ENCODE results near the gene NAALADL2.
"Not testable (repeated sequence)": the region's sequence is repeated elsewhere in the genome, so short reads cannot be mapped to it uniquely, and the experiment has no call there.

Gene NAALADL2

DNA sequence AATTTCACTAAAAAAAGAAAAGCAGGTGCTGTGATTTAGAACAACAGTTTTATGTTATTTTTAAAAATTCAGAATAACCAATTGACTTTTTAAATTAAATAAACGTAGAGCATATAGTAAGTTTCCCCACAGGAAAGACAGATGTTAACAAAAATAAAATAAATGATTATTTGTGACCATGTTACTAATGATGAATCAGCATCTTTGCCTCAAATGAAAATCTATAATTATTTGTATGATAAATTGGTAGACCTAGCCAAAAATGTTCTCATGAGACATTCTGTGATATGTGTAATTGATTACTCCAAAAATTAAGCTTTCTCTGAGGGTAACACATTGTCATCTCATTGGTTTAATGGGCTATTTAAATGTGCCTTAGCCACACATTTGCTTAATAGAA is 948.0 kb downstream of the NAALADL2 start:
- intact Hi-C loops (cut with DNase I; ENCODE audit: low total_unique reads): no loop called here
- Histone ChIP-seq H3K9me3 (no peaks in the 10 kb centered on the region), H3K27ac (no peak overlapping the region), H3K36me3 (no peaks in the 10 kb centered on the region), H3K27me3 (no peaks in the 10 kb centered on the region), H3K4me3 (no peak overlapping the region), H3K4me1 (no peaks in the 10 kb centered on the region)
- DNase-seq: no peak
- TF ChIP-seq, protein P1, sequence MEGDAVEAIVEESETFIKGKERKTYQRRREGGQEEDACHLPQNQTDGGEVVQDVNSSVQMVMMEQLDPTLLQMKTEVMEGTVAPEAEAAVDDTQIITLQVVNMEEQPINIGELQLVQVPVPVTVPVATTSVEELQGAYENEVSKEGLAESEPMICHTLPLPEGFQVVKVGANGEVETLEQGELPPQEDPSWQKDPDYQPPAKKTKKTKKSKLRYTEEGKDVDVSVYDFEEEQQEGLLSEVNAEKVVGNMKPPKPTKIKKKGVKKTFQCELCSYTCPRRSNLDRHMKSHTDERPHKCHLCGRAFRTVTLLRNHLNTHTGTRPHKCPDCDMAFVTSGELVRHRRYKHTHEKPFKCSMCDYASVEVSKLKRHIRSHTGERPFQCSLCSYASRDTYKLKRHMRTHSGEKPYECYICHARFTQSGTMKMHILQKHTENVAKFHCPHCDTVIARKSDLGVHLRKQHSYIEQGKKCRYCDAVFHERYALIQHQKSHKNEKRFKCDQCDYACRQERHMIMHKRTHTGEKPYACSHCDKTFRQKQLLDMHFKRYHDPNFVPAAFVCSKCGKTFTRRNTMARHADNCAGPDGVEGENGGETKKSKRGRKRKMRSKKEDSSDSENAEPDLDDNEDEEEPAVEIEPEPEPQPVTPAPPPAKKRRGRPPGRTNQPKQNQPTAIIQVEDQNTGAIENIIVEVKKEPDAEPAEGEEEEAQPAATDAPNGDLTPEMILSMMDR (IDR thresholded peaks at IDR 0.05): no peak

DNA sequence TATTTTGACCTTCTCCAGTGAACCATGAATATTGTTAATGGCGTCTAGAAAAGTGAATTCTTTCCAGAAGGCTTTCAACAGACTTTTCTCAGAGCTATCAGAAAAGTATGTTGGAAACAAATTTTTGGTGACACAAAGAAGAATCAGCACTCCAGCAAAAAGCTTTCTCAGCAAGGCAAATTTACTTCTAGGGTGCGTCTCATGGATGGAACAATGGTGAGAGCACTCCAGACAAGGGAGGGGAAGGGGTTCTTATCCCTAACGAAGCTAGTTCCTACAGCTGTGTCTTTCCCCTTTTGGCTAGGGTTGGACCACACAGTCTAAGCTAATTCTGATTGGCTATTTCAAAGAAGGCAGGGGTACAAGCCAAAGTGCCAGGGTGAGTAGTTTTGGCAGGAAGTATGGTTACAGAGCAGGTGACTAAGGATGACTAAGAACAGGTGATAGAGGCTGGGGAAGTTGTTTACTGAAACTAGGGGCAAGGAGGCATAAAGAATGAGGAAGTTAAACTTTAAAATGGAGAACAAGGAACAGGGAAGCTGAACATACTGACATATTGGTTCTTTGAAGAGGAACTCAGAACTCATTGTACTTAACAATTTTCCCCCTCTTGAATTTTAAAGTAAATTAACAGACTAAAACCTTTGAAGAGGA is 959.8 kb downstream of the NAALADL2 start:
- no peak for DNase-seq
- Histone ChIP-seq H3K27ac (no peak overlapping the region), H3K27me3 (no peaks in the 10 kb centered on the region), H3K4me3 (no peak overlapping the region), H3K36me3 (no peaks in the 10 kb centered on the region), H3K4me1 (no peaks in the 10 kb centered on the region), H3K9me3 (peaks cover 0 to 38% (median 28%) of the 10 kb centered on the region in 3 donors)
- TF ChIP-seq, protein P1 (IDR thresholded peaks at IDR 0.05): no peak
- intact Hi-C loops (cut with DNase I; ENCODE audit: low total_unique reads): no loop called here

DNA sequence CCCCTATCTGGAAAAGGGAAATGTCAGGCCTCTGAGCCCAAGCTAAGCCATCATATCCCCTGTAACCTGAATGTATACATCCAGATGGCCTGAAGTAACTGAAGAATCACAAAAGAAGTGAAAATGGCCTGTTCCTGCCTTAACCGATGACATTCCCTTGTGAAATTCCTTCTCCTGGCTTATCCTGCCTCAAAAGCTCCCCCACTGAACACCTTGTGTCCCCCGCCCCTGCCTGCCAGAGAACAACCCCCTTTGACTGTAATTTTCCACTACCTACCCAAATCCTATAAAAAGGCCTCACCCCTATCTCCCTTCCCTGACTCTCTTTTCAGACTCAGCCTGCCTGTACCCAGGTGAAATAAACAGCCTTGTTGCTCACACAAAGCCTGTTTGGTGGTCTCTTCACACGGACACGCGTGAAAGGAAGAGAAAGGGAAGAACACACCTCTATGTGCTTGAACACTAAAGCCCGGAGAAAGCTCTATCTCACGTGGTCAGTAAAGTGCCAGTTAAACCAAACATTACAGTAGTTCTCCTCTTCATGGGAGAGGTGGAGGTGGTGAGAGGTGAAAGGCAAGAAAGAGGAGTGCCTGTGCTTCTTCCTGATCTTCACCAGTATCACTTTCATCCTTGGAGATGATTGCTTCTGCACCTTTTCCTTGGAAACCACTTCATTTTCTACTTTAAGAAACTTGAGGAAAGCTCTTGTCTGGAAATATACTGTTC is 963.8 kb downstream of the NAALADL2 start:
- intact Hi-C loops (cut with DNase I; ENCODE audit: low total_unique reads); H3K36me3 ChIP-seq; DNase-seq; H3K4me3 ChIP-seq; H3K4me1 ChIP-seq; H3K27me3 ChIP-seq; H3K27ac ChIP-seq: not testable (repeated sequence)
- H3K9me3 ChIP-seq: peaks cover 0 to 18% (median 16%) of the 10 kb centered on the region in 3 donors

DNA sequence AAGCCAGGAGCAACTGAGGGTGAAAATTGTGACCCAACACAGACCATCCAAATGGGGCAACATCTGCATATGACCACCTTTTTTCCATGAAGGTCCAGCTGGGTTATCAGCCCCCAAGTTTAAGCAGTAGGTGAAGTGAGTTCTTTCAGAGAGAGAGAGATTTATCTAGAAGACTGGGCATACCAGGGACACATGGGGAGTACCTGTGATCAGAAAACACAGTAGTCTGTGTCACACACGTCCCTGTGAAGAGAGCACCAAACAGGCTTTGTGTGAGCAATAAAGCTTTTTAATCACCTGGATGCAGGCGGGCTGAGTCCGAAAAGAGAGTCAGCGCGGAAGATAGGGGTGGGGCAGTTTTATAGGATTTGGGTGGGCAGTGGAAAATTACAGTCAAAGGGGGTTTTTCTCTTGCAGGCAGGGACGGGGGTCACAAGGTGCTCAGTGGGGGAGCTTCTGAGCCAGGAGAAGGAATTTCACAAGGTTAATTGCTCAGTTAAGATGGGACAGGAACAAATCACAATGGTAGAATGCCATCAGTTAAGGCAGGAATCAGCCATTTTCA is 966.0 kb downstream of the NAALADL2 start:
- H3K36me3 ChIP-seq; DNase-seq; H3K27me3 ChIP-seq; H3K9me3 ChIP-seq; H3K27ac ChIP-seq; H3K4me3 ChIP-seq; H3K4me1 ChIP-seq; intact Hi-C loops (cut with DNase I; ENCODE audit: low total_unique reads): not testable (repeated sequence)

DNA sequence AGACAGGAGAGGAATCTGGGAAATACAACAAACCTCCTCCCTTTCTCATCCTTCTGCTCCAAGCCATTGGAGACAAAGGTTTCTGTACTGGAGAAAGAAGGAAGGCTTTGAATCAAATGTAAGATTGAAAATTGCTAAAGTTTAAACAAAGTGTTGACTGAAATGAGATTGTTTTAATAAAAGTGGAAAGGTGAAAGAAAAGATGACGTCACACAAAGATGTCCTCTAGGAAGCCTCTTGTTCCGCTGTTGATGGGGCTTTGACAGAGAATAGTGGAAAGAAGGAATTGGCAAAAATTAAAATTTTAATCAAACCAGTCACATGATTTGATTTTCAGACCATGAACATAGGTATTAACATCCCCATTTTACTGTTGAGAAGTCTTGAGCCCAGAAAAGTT is 967.6 kb downstream of the NAALADL2 start:
- no peaks in the 10 kb centered on the region for H3K27me3 ChIP-seq
- TF ChIP-seq, protein P1 (IDR thresholded peaks at IDR 0.05): no peak
- no peak for DNase-seq
- H3K27ac ChIP-seq: no peak overlapping the region
- no peak overlapping the region for H3K4me3 ChIP-seq
- no peaks in the 10 kb centered on the region for H3K4me1 ChIP-seq
- no peaks in the 10 kb centered on the region for H3K36me3 ChIP-seq
- no peaks in the 10 kb centered on the region for H3K9me3 ChIP-seq
- intact Hi-C loops (cut with DNase I; ENCODE audit: low total_unique reads): no loop called here

DNA sequence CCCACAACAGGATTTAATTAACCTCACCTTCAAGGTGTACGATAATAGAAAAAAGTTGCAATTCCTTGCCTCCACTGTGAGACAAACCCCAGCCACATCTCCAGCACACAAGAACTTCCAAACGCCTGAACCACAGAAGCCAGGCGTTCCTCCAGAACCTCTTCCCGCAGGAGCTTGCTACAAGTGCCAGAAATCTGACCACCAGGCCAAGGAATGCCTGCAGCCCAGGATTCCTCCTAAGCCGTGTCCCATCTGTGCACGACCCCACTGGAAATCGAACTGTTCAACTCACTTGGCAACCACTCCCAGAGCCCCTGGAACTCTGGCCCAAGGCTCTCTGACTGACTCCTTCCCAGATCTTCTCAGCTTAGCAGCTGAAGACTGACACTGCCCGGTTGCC is 970.7 kb downstream of the NAALADL2 start:
- intact Hi-C loops (cut with DNase I; ENCODE audit: low total_unique reads); H3K36me3 ChIP-seq; H3K4me3 ChIP-seq; H3K27ac ChIP-seq; DNase-seq; H3K27me3 ChIP-seq; H3K9me3 ChIP-seq; H3K4me1 ChIP-seq: not testable (repeated sequence)

DNA sequence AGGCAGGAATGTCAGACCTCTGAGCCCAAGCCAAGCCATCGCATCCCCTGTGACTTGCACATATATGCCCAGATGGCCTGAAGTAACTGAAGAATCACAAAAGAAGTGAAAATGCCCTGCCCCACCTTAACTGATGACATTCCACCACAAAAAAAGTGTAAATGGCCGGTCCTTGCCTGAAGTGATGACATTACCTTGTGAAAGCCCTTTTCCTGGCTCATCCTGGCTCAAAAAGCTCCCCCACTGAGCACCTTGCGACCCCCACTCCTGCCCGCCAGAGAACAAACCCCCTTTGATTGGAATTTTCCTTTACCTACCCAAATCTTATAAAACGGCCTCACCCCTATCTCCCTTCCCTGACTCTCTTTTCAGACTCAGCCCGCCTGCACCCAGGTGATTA is 976.6 kb downstream of the NAALADL2 start:
- H3K4me3 ChIP-seq; H3K9me3 ChIP-seq; DNase-seq; H3K27ac ChIP-seq; intact Hi-C loops (cut with DNase I; ENCODE audit: low total_unique reads); H3K36me3 ChIP-seq; H3K27me3 ChIP-seq: not testable (repeated sequence)
- peaks cover 0 to 14% (median 3%) of the 10 kb centered on the region in 4 donors for H3K4me1 ChIP-seq

Measured in tibial artery (tissue), 4 donors.